Measurements from ENCODE around the gene GPR87. TPM values are rescaled to one million over a fixed set of nuclear protein-coding genes. Genes with fewer than 3 reads are reported as not detected.

GPR87 gene
- total RNA-seq, 1 experiment from 2014 or later = 3.8 TPM

DNA sequence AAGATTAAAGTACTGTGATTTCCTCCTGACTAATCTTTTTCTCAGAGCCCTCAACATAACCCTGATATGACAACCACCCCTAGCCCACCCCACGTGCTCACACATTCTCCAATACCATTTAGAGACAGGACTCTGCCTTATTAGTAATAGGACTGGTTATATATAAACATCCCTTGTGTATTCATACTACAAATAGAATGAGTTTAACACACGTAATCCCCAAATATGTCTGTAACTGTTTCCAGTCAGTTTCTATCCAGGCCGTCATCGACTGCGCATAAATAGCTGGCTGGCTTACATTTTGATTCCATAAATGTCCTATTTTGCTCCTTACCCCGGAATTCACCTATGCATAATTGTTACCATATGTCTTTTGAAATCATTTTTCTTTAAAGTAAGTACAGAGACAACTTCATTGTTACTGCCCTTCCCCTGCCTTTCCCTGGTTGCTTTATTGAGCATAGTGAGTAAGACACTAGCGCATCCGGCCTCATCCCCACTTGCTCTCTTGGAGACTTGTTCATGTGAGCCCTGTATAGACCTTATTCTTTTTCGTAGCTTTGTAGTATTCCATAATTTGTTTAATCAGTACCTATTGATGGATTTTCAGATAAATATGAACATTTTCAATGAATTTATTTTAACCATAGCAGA lies 34.8 kb downstream of the GPR87 start:
- Histone ChIP-seq H3K36me3 (ENCODE audit: control insufficient read depth in 1 of 2, insufficient read depth in 2 of 2, low read length in 2 of 2) (no peaks in the 10 kb centered on the region), H3K79me2 (ENCODE audit: insufficient read depth, low read length) (no peaks in the 10 kb centered on the region), H3K4me1 (ENCODE audit: control insufficient read depth in 1 of 2, insufficient read depth in 2 of 2, low read length in 2 of 2) (no peaks in the 10 kb centered on the region), H4K20me1 (ENCODE audit: insufficient read depth) (no peaks in the 10 kb centered on the region), H3K4me2 (ENCODE audit: low read length) (no peak overlapping the region), H3K9me2 (ENCODE audit: insufficient read depth) (no peaks in the 10 kb centered on the region), H3K27ac (ENCODE audit: low read depth, low read length) (no peak overlapping the region), H2AFZ (ENCODE audit: low read depth, low read length, poor library complexity, severe bottlenecking) (no peak overlapping the region), H3K27me3 (ENCODE audit: insufficient read depth, low read length) (no peaks in the 10 kb centered on the region), H3K4me3 (replicated peaks in 1 of 2; ENCODE audit: low read depth in 1 of 2, low read length in 2 of 2) (no peak overlapping the region), H3K9me3 (ENCODE audit: control insufficient read depth in 1 of 2, insufficient read depth in 1 of 2, low read depth in 1 of 2, low read length in 2 of 2) (no peaks in the 10 kb centered on the region), H3K9ac (ENCODE audit: low read length) (no peak overlapping the region)
- ChIA-PET CTCF (interaction anchor here (0.7 to 1.6 kb wide), 3 partner anchors 9 to 125 kb away, joined by 3 to 8 read pairs (median 4); no protein-coding TSS in a partner anchor), RAD21 (ENCODE audit: low non-redundant PET in 1 of 2, low total read pairs in 2 of 2, uncharacterized antibody in 2 of 2, unreplicated experiment in 2 of 2) (no interaction called here), POLR2A (no interaction called here)
- ATAC-seq (no peak), DNase-seq (ENCODE audit: low read depth, low spot score) (no peak)
- intact Hi-C loops (cut with micrococcal nuclease) = loop anchor here (5.0 to 10.0 kb wide), 2 partner anchors 357 to 494 kb away; no protein-coding TSS in a partner anchor
- no TSS peak for BruUV-seq (replicated peaks)
- TF ChIP-seq EZH2 (IDR thresholded peaks at IDR 0.05) = no peak
- TF ChIP-seq CEBPB (IDR thresholded peaks at IDR 0.05; ENCODE audit: low read depth) = no peak
- TF ChIP-seq ATF3 (IDR thresholded peaks at IDR 0.05) = no peak
- TF ChIP-seq, protein P1, sequence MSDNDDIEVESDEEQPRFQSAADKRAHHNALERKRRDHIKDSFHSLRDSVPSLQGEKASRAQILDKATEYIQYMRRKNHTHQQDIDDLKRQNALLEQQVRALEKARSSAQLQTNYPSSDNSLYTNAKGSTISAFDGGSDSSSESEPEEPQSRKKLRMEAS (IDR thresholded peaks at IDR 0.05) = no peak
- no peak for TF ChIP-seq REST (IDR thresholded peaks at IDR 0.05; ENCODE audit: low read depth)
- TF ChIP-seq YY1 (IDR thresholded peaks at IDR 0.05; ENCODE audit: extremely low read depth, insufficient replicate concordance, low read depth, low read length) = no peak
- TF ChIP-seq, protein P2, sequence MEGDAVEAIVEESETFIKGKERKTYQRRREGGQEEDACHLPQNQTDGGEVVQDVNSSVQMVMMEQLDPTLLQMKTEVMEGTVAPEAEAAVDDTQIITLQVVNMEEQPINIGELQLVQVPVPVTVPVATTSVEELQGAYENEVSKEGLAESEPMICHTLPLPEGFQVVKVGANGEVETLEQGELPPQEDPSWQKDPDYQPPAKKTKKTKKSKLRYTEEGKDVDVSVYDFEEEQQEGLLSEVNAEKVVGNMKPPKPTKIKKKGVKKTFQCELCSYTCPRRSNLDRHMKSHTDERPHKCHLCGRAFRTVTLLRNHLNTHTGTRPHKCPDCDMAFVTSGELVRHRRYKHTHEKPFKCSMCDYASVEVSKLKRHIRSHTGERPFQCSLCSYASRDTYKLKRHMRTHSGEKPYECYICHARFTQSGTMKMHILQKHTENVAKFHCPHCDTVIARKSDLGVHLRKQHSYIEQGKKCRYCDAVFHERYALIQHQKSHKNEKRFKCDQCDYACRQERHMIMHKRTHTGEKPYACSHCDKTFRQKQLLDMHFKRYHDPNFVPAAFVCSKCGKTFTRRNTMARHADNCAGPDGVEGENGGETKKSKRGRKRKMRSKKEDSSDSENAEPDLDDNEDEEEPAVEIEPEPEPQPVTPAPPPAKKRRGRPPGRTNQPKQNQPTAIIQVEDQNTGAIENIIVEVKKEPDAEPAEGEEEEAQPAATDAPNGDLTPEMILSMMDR (IDR thresholded peaks at IDR 0.05 in 2 of 3, conservative IDR thresholded peaks at IDR 0.05 in 1 of 3; ENCODE audit: borderline replicate concordance in 1 of 3, insufficient read depth in 1 of 3, low read depth in 2 of 3, low read length in 2 of 3) = no peak
- no peak for TF ChIP-seq EZH2phosphoT487 (IDR thresholded peaks at IDR 0.05; ENCODE audit: borderline replicate concordance)
- no peak for TF ChIP-seq EGR1 (IDR thresholded peaks at IDR 0.05; ENCODE audit: low read depth)
- TF ChIP-seq SIN3A (IDR thresholded peaks at IDR 0.05; ENCODE audit: low read depth) = no peak
- no peak for TF ChIP-seq SP1 (IDR thresholded peaks at IDR 0.05; ENCODE audit: low read depth)
- TF ChIP-seq CBX3 (IDR thresholded peaks at IDR 0.05; ENCODE audit: low read depth) = no peak
- no peak for TF ChIP-seq POLR2A (IDR thresholded peaks at IDR 0.05; ENCODE audit: borderline replicate concordance, extremely low read depth, insufficient read depth, insufficient read length)
